ENCODE results near the gene MYRIP. TPM values are rescaled to one million over a fixed set of nuclear protein-coding genes. Genes with fewer than 3 reads are reported as not detected.

The MYRIP gene
- total RNA-seq, 1 donor from 2014 or later: 0.53 TPM

DNA sequence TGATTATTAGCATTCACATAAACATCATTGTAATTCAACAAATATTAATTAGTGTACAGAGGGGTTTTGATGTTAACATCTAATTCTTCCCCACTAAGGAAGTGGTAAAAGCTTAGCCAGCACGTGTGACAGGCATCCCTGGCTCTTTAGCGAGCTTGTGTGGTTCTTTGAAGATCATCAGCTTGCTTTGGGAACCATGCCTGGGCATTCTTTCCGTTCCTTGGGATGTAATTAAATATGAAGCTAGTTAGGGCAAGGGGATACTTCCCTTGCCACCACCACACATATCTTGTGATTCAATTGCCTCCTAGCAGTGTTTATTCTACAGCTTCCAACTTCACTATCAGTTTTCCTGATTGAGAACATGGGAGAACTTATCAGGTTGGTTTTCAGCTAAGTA, 246.5 kb downstream of the MYRIP start:
- TF ChIP-seq, protein P1, sequence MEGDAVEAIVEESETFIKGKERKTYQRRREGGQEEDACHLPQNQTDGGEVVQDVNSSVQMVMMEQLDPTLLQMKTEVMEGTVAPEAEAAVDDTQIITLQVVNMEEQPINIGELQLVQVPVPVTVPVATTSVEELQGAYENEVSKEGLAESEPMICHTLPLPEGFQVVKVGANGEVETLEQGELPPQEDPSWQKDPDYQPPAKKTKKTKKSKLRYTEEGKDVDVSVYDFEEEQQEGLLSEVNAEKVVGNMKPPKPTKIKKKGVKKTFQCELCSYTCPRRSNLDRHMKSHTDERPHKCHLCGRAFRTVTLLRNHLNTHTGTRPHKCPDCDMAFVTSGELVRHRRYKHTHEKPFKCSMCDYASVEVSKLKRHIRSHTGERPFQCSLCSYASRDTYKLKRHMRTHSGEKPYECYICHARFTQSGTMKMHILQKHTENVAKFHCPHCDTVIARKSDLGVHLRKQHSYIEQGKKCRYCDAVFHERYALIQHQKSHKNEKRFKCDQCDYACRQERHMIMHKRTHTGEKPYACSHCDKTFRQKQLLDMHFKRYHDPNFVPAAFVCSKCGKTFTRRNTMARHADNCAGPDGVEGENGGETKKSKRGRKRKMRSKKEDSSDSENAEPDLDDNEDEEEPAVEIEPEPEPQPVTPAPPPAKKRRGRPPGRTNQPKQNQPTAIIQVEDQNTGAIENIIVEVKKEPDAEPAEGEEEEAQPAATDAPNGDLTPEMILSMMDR (conservative IDR thresholded peaks at IDR 0.05): no peak
- no peak overlapping the region for H3K27ac Mint-ChIP-seq
- peaks cover 2% of the 10 kb centered on the region for H3K9me3 Mint-ChIP-seq
- H3K4me3 Mint-ChIP-seq: no peak overlapping the region
- no peaks in the 10 kb centered on the region for H3K36me3 Mint-ChIP-seq
- no peak for DNase-seq (ENCODE audit: extremely low spot score, unreplicated experiment)
- no peaks in the 10 kb centered on the region for H3K4me1 Mint-ChIP-seq (ENCODE audit: unreplicated experiment)
- H3K27me3 Mint-ChIP-seq: peaks cover 5% of the 10 kb centered on the region

GRCh38 chr3:40057077-40057476, 247.7 kb downstream of the MYRIP start:
- Mint-ChIP-seq H3K4me1 (ENCODE audit: unreplicated experiment) (no peaks in the 10 kb centered on the region), H3K27ac (no peak overlapping the region), H3K4me3 (no peak overlapping the region), H3K36me3 (no peaks in the 10 kb centered on the region), H3K27me3 (peaks cover 11% of the 10 kb centered on the region), H3K9me3 (no peaks in the 10 kb centered on the region)
- TF ChIP-seq, protein P1 (conservative IDR thresholded peaks at IDR 0.05): no peak
- DNase-seq (ENCODE audit: extremely low spot score, unreplicated experiment): no peak

- no peak overlapping the region for H3K27ac Mint-ChIP-seq
- H3K9me3 Mint-ChIP-seq: no peaks in the 10 kb centered on the region
- TF ChIP-seq, protein P1 (conservative IDR thresholded peaks at IDR 0.05): no peak
- no peaks in the 10 kb centered on the region for H3K4me1 Mint-ChIP-seq (ENCODE audit: unreplicated experiment)
- H3K36me3 Mint-ChIP-seq: no peaks in the 10 kb centered on the region
- H3K4me3 Mint-ChIP-seq: no peak overlapping the region
- no peak for DNase-seq (ENCODE audit: extremely low spot score, unreplicated experiment)
- H3K27me3 Mint-ChIP-seq: peaks cover 12% of the 10 kb centered on the region
These were observed 248.4 kb downstream of the MYRIP start for GRCh38 chr3:40057786-40058185.

DNA sequence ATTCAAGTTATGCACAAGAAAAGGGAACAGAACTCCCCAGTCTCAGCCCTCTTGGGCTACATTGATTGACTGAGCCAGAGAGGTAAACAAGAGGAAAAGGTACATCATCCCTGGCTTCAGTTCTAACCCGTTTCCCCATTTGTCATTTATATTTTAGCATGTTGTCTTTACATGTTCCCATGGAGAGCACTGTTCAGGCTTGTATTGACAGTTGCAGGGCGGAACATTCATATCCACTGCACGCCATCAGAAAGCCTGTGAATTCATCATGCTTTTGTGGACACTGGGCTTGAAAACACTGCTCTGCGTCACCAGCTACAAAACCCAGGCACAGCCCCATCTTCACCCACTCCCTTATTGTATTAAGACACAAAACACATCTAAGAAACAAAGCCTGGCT, 259.2 kb downstream of the MYRIP start:
- peaks cover 19% of the 10 kb centered on the region for H3K27me3 Mint-ChIP-seq
- DNase-seq (ENCODE audit: extremely low spot score, unreplicated experiment): no peak
- H3K27ac Mint-ChIP-seq: no peak overlapping the region
- no peaks in the 10 kb centered on the region for H3K36me3 Mint-ChIP-seq
- TF ChIP-seq, protein P1 (conservative IDR thresholded peaks at IDR 0.05): no peak
- H3K4me1 Mint-ChIP-seq (ENCODE audit: unreplicated experiment): no peaks in the 10 kb centered on the region
- no peak overlapping the region for H3K4me3 Mint-ChIP-seq
- no peaks in the 10 kb centered on the region for H3K9me3 Mint-ChIP-seq

DNA sequence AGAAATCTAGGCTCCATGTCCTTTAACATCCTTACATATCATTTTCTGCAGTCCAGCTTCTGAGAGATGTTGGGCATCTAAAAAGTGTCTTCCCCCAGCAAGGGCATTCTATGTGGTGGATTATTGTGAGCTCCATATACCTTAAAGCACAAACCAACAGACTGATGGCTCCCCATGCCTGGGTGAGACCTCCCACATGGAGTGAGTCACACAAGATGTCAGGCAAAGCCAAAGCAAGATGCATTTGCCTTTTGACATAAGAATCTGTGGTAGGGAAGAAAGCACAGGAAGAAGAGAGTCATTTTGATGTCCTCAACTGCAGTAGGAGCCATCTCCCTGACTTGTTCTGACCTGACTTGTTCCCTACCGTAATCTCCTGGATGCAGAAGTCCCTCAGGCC, 261.4 kb downstream of the MYRIP start:
- Mint-ChIP-seq H3K27ac (no peak overlapping the region), H3K4me1 (ENCODE audit: unreplicated experiment) (no peaks in the 10 kb centered on the region), H3K9me3 (no peaks in the 10 kb centered on the region), H3K27me3 (peaks cover 19% of the 10 kb centered on the region), H3K4me3 (no peak overlapping the region), H3K36me3 (no peaks in the 10 kb centered on the region)
- DNase-seq (ENCODE audit: extremely low spot score, unreplicated experiment): no peak
- TF ChIP-seq, protein P1 (conservative IDR thresholded peaks at IDR 0.05): no peak

DNA sequence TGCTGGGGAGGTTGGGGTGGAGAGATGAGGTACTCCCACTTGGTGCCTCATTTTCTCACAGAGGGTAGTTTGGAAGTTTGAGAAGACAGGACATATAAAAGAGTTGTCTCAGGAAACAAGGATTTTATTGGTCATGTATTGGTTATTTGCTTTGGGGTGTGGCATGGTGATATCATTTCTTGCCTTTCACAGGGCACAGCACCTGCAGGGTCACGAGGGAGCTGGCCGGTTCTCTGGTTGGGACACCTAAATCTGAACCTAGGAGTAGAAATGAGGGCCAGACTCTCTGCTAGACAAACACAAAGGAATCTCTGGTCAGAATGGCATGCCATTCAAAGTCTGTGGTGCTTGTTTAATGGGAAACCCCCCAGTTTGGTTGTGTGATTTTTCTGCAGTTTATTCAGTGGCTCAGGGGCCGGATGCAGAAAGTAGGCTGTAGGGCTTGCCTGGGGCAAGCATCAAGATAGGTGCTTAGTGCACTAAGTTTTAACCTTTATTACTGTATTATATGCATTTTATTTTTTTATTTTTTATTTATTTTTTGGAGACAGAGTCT, 262.4 kb downstream of the MYRIP start:
- TF ChIP-seq, protein P1 (conservative IDR thresholded peaks at IDR 0.05): no peak
- H3K9me3 Mint-ChIP-seq: peaks cover 2% of the 10 kb centered on the region
- H3K27me3 Mint-ChIP-seq: peaks cover 19% of the 10 kb centered on the region
- no peak for DNase-seq (ENCODE audit: extremely low spot score, unreplicated experiment)
- H3K4me1 Mint-ChIP-seq (ENCODE audit: unreplicated experiment): no peaks in the 10 kb centered on the region
- no peak overlapping the region for H3K4me3 Mint-ChIP-seq
- no peaks in the 10 kb centered on the region for H3K36me3 Mint-ChIP-seq
- H3K27ac Mint-ChIP-seq: no peak overlapping the region

Measured in type B pancreatic cell (in vitro differentiated cells).